Loucy (cell line): Measurements from ENCODE around the gene FOXP1.

ENCODE experiments used
- CTCF ChIP-seq: fragments of 200-600 bp; sonication (generic); conservative IDR thresholded peaks from 2 replicates; pipeline ENCODE4 v1.5.1; 2014; ENCODE audit warnings: mild to moderate bottlenecking, antibody characterized with exemption, low read length
- EZH2phosphoT487 ChIP-seq: fragments of 200-600 bp; IDR thresholded peaks from 2 replicates; pipeline ENCODE4 v1.6.1; 2018; ENCODE audit warnings: antibody characterized with exemption, mild to moderate bottlenecking, moderate library complexity, borderline replicate concordance

GRCh38 chr3:71313844-71314243 is 269.7 kb downstream of the FOXP1 start:
- TF ChIP-seq CTCF (no peak), EZH2phosphoT487 (no peak)
